Testis (tissue), 2 donors: ENCODE measurements around the gene DCDC2C.

Experiments
- POLR2A ChIP-seq: fragments of 450-650 bp; IDR thresholded peaks from one replicate; pipeline ENCODE4 v1.6.1; 2017; ENCODE audit warnings: antibody characterized with exemption, mild to moderate bottlenecking, moderate library complexity
- TF ChIP-seq, protein P1 (sequence below), 3 experiments: fragments of 450-650 bp in 2 of 3; fragments of 200-600 bp in 1 of 3; sonication (generic) in 1 of 3; IDR thresholded peaks; one replicate each; pipeline ENCODE4 v1.5.1; 2016 to 2019; ENCODE audit warnings: antibody characterized with exemption in 3 of 3, mild to moderate bottlenecking in 2 of 3, moderate library complexity in 1 of 3

DNA sequence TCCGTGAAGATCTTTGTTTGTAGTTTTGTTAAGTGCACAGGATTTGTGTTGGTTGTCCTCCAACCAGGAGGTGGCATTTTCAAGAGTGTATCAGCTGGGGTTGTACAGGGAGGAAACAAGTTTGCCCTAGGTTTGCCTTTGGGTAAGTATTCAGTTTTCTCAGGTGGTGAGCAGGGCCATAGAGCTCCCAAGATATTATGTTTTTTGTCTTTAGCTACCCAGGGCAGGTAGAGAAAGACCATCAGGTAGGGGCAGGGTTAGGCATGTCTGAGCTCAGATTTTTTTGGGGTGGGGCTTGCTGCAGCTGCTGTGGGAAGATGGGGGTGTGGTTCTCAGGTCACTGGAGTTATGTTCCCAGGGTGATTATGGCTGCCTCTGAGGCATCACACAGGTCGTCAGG lies 191.6 kb downstream of the DCDC2C start:
- TF ChIP-seq POLR2A, result no peak
- TF ChIP-seq, protein P1, sequence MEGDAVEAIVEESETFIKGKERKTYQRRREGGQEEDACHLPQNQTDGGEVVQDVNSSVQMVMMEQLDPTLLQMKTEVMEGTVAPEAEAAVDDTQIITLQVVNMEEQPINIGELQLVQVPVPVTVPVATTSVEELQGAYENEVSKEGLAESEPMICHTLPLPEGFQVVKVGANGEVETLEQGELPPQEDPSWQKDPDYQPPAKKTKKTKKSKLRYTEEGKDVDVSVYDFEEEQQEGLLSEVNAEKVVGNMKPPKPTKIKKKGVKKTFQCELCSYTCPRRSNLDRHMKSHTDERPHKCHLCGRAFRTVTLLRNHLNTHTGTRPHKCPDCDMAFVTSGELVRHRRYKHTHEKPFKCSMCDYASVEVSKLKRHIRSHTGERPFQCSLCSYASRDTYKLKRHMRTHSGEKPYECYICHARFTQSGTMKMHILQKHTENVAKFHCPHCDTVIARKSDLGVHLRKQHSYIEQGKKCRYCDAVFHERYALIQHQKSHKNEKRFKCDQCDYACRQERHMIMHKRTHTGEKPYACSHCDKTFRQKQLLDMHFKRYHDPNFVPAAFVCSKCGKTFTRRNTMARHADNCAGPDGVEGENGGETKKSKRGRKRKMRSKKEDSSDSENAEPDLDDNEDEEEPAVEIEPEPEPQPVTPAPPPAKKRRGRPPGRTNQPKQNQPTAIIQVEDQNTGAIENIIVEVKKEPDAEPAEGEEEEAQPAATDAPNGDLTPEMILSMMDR (IDR thresholded peaks at IDR 0.05), result no peak
